ENCODE data around the gene CELA2A.

Gene CELA2A
- total RNA-seq = 0 to 0.05 reads per million in 2 donors

DNA sequence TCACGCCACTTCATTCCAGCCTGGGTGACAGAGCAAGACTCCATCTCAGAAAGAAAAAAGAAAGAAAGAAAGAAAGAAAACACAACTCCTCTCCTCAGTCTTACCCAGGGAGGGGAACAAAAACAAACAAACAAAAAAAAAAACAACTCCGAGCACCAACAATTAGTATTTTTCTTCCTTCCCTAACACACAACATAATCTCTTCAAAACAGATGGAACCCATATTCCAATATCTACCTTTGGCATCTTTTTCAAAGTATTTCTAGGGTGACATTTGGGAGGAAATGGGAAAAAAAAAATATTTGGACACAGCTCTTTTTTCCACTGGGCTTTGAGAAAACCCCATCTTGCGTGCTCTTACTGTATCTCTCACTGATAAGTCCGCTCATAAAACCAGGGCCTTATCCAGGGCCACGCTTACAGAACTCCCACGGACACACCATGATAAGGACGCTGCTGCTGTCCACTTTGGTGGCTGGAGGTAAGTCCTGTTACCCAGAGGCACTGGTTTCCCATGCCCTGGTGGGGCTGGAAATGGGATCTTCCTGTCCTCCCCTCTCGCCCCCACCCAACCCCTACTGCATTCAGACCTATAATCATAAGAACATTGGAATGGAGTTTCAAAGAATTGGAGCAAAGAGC lies at the start of gene CELA2A:
TSS of gene CELA2A (plus strand) at position 420 of the 642 bp plus-strand sequence. CDS start at position 442, 22 bp downstream.
- no peak for DNase-seq

- DNase-seq = no peak
These were observed 49.0 kb upstream of the CELA2A start for GRCh38 chr1:15407580-15407979.

DNA sequence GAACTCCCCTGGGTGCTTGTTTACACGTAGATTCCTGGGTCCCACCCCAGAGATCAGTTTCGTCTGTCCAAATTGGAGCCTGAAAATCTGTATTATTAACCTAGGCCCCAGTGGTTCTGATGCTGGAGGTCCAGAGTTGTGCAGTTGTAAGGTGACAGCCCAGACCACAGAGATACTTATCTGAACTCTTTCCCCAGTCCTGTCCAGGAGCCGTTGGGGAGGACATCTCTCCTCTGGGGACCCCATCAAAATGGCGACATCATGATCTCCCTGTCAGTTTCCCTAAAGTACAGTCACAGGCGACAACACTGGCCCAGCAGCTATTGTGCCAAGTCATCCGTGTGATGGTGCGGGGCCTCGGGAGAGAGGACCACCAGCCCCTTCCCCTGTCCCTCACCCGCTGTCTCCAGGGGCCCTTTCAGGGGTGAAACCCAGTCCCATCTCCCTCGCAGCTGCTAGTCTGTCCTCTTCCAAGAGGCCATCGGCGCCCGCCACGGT lies 47.6 kb upstream of the CELA2A start:
- no peak for DNase-seq

DNA sequence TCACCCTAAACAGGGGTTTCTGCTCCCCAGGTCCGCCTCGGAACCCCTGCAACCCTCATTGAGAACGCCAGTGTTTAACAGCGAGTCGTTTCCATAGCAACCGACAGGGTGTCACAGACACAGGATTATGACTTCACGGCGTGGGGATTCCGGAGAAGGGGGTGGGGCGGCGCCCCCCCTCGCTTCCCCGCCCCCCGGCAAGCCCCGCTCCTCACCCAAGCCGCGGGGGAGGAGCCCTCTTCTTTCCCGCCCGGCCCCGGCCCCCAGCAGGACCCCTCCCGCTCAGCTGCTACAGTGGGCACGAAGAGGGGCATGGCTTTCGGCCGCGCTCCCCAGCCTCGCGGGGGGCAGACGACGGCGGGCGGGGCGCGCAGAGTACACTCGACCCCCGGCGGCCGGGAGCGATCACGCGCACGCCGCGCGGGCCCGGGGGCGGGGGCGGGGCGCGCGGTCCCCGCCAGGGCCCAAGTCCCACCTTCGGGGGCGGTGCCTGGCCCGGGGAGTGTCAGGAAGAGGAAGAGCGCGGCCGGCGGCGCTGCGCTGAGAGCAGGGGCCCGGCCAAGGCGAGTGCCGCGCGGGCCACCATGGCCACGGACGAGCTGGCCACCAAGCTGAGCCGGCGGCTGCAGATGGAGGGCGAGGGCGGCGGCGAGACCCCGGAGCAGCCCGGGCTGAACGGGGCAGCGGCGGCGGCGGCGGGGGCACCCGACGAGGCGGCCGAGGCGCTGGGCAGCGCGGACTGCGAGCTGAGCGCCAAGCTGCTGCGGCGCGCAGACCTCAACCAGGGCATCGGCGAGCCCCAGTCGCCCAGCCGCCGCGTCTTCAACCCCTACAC lies 46.9 kb upstream of the CELA2A start, which contains the start of gene EFHD2:
TSS of gene EFHD2 (plus strand) at position 501 of the 835 bp plus-strand sequence. CDS start at position 585, 84 bp downstream.
- DNase-seq = peak; percentile 87

GRCh38 chr1:15410223-15410883 lies 46.2 kb upstream of the CELA2A start:
- no peak for DNase-seq

DNA sequence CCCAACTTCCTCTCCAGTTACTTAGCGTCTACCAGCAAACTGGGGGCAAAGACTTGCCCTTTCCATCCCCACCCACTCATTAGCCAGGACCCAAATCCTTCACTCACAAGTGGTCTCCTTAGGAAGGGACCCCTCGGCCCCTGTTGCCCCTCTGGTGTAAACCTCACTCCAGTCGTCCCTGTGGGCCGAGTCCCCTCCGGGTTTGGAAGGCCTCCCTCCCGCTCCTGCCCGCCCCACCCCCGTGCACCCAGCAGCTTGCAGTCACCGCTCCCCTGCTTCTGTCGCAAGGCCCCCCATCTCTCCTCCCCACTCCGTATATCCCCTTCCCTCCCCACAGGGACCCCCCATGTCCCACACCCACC lies 45.7 kb upstream of the CELA2A start:
- DNase-seq = no peak

DNA sequence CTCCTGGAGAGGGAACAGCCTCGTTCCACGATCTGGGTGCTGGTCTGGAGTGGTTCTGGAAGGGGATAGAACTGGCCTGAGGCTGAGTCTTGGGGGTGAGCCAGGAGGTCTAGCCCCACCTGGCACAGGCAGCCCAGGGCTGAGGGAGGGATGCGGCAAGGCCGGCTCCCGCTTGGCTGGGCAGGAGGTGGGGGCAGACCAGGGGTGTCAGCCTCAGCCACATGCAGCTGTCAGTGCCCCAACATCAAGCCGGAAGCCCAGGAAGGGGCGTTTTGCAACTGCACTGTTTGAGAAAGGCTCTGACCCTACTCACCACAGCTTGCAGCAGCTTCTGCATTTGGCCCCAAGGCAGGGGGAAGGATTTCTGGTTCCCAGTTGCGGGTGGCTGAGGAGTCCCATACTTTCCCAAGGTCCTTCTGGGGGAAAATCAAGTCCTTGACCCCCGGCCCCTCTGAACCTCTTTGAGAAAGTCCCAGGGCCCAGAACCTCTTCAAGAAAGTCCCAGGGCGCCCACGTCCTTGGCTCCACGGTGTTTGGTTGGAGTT lies 44.9 kb upstream of the CELA2A start:
- peak; percentile 55 for DNase-seq

DNA sequence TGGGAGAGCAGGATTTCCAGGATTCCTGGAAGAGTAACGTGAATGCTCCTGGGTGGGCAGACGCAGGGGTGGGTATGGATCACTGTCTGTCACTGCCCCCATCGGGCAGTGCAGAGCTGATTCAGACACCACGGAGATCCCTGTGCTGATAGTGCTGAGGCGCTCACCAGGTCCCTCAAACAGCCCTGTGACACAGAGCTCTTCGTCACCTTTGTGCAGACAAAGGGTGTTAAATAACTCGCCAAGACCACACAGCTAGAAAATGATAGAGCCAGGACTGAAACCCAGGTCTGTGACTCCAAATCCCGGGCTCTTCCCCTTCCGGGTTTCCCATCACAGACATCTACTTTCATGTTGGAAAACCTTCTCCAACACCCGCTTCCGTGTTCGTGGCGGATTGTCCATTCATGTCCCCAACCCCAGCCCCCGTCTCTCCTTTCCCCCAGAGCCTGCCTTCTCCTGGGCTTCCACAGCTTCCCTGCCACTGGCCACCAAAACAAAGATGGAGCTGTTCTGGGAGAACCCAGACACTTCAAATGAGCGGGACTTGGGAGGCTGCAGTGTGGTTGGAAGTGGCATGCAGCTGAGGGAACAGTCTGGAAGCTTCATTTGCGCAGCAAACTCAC lies 44.2 kb upstream of the CELA2A start:
- DNase-seq = no peak

GRCh38 chr1:15412843-15413242 lies 43.7 kb upstream of the CELA2A start:
- no peak for DNase-seq

DNA sequence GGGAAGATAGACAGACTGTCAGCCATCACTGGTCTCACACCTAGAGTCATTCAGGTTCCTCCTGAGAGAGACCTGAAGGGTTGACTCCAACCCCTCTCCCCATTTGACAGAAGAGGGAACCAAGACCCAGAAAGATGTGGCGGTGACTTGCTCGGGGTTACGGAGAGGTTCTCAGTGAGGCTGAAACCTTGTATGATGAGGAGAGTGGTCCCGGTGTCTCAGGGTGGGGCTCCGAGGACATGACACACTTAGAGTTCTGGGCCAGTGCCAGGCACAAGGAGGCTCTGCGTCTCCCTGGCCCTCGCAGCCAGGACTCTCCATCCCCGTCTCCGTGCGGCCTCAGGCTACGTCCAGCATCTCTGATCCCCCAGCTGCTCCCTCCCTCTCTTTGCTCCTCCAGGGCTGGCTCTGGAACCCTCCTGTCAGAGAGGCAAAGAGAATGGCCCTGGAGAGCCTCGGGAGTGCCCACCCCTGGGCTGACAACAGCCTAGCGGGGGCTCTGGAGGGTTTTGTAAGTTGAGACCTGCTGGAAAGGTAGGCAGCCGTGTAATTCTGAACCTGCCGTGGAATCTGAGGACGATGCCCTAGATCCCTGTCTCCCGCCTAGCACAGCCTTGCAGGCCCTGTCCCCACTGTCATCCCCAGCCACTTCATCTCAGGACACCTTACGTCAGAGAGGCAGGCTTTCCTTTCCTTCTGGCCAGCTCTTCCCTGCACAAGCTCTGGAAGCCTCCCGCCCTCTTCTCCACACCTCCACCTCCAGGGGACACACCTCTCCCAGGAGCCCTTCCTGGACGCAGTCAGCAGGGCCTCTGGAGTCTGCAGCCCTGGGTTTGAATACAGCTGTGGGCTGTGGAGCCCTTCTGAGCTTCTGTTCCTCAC lies 42.7 kb upstream of the CELA2A start:
- DNase-seq = no peak

DNA sequence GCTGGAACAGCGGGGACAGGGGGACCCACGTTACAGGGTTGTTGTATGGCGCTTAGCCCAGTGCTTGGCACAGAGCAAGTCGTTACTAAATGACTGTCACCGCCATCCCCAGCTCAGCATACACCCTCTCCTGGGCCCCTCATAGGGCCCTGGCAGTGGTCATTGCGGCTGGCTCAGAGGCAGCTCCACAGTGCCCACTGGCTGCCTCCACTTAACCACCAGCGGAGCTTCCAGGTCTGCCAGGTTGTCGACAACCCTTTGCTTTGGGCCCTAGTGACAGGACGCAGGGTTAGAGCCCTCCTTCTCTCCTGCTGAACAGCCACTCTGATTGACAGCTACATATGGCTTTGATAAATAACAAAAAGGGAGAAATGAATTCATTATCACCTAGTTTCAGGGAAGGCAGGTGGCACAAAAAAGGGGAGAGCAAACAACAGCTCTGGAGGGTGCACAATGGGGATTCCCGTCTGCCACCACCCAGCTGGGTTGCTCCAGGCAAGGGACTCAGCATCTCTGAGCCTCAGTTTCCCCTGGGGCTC lies 42.0 kb upstream of the CELA2A start:
- no peak for DNase-seq

DNA sequence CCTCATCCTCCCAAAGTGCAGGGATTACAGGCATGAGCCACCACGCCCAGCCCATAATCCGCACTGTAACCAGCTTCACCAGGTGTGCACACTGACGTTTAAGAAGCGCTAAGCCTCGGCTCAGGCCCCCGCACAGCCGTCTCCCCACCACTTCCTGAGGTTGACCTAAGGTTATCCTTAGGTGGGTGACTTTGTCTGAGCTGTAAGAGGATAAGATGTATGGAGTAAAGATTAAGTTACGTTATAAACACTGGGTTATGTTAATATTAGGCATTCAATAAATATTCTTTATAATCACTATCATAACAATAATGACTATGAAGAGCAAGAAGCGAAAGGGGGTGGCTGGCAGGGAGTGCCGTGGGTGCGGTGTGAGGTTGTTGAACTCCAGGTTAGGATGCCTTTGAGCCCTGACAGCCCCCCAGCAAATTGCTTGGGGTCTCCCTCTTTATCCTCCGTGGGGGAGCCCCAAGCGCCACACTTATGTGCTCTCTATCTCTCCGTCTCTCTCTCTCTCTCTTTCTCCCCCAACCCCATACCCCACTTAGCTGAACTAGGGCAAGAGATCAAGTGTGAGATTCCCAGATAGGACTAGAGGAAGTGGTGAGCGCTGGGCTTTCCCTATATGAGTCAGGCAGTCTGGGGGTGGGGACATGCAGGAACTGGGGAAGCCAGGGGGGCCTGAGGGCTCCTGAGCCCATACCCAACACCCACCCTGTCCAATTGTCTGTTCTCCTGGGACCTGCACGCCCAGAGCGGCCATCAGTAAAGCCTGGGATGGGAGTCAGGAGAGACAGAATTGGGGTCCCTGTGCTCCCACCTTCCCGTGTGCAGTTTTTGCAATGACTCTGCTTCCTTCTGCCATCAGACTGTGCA lies 39.2 kb upstream of the CELA2A start:
- no peak for DNase-seq

DNA sequence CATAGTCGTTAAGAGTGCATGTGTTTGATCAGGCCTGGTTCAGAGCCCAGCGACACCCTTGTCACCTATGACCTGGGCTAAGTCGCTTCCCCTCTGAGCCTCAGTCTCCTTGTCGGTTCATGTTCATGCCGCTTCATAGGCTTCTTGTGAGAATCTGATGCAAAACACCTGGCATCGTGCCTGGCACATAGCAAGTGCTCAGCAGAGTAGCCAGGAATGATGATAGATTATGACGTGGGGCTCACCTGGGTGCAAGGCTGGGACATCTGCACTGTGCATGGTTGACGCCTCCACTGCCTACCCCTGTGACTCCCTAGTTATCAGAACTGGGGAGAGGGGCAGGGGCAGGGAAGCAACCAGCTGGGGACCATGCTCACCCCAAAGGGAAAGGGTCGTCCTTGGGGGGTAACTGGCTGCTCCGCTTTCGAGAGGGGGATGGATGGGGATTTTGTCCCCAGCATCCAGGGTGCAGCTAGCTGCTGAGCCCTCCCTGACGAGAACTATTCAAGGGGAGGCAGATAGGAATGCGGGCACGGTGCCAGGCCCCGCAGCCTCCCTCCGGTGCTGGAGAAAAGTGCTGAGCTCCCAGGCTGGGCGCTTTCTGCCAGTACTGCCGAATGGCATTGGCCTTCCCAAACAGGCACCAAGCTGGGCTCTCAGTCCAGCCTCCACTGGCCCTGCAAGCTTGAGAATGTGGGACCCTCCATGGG lies 37.6 kb upstream of the CELA2A start:
- DNase-seq = no peak

GRCh38 chr1:15420853-15421465 lies 35.6 kb upstream of the CELA2A start:
- DNase-seq = no peak

GRCh38 chr1:15422871-15423270 lies 33.7 kb upstream of the CELA2A start:
- no peak for DNase-seq

- DNase-seq = no peak
These were observed 33.0 kb upstream of the CELA2A start for GRCh38 chr1:15423355-15424077.

DNA sequence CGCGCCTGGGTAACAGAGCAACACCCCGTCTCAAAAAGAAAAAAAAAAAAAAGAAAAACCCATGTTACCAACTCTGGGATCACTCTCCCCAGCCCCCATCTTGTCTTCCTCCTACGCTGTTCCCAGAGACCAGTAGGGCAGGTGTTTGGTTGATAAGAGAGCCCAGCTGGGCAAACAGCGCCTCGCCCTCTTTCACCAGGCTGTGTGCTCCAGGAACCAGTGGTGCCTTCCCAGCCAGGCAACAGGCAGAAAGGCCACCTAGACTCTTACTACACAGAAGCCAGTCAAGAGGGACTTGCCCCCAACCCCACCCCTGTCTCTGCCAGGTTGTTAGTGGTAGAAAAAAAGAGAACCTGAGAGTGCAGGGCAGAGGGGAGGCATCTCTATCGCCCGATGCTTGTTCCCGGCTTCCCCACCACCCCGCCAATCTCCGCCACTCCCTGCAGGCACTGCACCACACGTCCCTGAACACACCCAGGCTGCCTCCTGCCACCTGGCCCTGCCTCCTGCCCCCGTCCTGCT lies 32.3 kb upstream of the CELA2A start:
- DNase-seq = no peak

DNA sequence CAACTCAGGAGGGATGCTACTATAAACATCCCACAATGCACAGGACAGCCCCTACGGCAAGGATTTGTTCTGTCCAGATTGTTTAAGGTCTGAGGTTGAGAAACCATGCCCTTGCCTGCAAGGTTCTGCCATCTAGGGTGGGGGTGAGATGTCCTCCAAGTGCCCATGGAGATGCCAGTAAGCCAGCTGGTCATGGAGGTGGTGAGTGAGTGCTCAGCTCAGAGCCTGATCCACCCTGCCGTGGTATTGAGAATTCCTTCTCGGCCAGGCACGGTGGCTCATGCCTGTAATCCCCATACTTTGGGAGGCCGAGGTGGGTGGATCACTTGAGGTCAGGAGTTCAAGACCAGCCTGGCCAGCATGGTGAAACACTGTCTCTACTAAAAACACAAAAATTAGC lies 31.6 kb upstream of the CELA2A start:
- DNase-seq = no peak
